GM21381 (cell line): ENCODE data around the gene TMEM244.
"Not testable (repeated sequence)": the region's sequence is repeated elsewhere in the genome, so short reads cannot be mapped to it uniquely, and the experiment has no call there.

Source experiments
- ATAC-seq: cut with Tn5 transposase; IDR thresholded peaks from one replicate; pipeline ENCODE4 v1.9.1; 2021; ENCODE audit warnings: mild to moderate bottlenecking, moderate library complexity; ENCODE audit not compliant: unreplicated experiment

Gene TMEM244

DNA sequence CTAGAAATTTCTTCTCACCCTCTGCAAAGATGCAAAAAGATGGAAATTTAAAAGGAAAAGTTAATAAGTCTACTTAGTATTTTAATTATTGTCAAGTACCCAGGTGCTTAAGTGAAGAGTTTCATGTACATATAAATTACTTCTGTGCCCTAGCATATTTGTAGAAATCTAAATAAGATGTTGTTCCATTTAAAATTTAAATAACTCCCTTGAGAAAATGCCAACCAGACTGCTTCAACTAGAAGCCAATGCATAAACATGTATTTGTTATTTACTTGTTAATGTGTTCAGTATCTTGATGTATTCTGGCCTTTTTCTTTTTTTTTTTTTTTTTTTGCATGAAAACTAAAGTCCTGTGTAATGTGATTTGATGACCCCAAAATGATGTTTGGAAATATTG, 6.3 kb upstream of the TMEM244 start:
- no peak for ATAC-seq

DNA sequence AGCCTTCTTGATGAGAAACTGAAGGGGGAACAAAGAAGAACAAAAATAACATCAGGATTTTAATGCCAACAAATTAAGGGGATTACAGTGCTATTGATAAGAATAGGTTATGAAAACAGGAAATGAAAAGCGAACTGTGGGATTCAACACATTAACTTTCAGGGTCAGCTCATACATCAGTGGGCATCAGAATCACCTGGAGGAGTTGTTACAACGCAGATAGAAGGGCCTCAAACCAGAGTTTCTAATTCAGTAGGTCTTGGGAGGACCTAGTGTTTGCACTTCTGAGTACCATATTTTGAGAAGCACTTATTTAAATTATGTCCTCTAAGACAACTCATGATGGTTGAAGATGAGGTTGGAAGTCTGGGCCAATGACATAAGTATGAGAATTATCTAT, 5.6 kb upstream of the TMEM244 start:
- ATAC-seq, result no peak

DNA sequence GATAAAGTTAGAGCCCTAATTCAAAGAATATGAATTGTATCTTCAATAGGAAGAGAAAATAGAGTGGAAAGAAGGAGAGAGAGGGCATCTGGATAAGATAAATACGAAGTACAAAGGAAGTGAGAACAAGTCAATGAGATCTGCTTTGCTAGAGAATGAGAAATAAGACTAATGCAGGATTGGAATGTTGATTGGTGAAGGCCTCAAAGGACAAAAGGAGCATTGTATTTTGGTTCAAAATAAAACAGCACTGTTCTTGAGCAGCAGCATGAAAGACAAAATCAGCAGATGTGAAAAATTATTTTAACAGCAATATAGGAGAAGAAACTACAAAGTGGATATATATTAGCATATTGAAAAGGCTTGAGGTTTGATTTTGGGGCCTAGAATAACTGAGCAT, 5.1 kb upstream of the TMEM244 start:
- no peak for ATAC-seq

DNA sequence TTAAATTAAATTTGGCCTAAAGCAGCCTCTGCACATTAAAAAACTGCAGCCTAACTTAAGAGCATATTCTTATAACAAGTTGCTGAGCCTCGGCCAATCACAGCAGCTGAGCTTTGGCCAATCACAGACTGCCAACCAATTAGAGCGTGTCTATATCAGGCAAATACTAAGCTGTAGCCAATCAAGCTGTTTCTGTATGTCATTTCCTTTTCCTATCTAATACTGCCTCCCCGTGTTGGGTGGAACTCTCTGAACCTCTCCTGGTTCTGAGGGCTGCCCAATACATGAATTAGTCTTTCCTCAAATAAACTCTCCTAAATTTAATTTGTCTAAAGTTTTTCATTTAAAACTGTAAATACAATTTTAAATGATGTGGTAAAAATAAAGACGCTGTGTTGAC, 3.9 kb upstream of the TMEM244 start:
- ATAC-seq, result no peak

GRCh38 chr6:129863664-129864063, 2.5 kb upstream of the TMEM244 start:
- no peak for ATAC-seq

DNA sequence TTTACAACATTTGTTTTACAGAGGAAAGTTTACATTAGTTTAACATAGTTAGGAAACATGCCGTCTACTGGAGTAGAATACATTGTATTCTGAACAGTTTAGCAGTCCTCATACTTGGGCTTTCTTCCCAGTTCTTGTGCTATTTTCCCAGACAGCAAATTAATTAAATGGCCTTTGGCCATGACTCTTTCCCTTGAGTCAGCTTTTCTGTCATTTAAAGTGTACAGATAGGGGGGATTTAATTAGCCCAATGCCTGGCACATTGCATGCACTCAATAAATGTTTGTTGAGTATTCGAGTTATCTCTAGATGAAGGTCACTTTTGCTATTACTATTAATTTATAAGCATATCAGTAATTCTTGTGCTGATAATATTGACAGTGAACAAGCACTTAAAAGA, 1.6 kb downstream of the TMEM244 start:
- no peak for ATAC-seq

DNA sequence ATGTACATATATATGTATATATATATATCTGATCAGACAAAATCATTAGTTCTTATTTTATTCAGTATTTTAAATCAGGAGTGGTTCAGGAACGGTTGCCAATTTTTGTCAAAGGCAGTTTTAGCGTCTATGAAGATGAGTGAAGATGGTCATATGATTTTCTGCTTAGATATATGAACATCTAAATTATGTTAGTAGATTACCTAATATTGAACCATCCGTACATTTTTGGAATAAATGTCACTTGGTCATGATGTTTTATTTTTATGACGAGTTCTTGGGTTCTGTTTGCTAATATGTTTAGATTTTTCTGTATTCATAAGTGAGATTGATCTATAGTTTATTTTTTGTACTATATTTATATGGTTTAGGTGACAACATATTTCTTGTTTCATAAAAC, 3.3 kb downstream of the TMEM244 start:
- no peak for ATAC-seq

GRCh38 chr6:129853996-129854711, 7.0 kb downstream of the TMEM244 start:
- no peak for ATAC-seq

- no peak for ATAC-seq
Observed at GRCh38 chr6:129852257-129852858, 8.8 kb downstream of the TMEM244 start.

- ATAC-seq, result no peak
Observed at GRCh38 chr6:129849456-129849855, 11.7 kb downstream of the TMEM244 start.

GRCh38 chr6:129846761-129847160, 14.4 kb downstream of the TMEM244 start:
- ATAC-seq, result no peak

DNA sequence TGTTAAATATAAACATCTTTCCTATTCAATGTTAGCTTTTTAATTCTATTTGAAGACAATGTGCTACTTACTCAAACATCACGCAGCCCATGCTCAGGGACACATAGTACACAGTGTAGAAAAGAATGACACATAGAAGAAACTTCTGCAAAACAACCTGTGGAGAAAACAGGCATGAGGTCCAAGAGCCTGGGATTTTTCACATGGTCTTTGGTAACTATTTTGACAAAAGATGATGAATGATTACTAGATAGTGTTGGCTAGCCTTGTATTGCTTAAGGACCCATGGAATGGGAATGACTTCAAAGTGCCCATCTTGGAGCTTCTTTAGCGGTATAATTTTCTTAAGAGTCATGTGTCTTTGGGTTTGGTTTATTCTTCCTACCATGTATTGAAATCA, 15.4 kb downstream of the TMEM244 start:
- no peak for ATAC-seq

DNA sequence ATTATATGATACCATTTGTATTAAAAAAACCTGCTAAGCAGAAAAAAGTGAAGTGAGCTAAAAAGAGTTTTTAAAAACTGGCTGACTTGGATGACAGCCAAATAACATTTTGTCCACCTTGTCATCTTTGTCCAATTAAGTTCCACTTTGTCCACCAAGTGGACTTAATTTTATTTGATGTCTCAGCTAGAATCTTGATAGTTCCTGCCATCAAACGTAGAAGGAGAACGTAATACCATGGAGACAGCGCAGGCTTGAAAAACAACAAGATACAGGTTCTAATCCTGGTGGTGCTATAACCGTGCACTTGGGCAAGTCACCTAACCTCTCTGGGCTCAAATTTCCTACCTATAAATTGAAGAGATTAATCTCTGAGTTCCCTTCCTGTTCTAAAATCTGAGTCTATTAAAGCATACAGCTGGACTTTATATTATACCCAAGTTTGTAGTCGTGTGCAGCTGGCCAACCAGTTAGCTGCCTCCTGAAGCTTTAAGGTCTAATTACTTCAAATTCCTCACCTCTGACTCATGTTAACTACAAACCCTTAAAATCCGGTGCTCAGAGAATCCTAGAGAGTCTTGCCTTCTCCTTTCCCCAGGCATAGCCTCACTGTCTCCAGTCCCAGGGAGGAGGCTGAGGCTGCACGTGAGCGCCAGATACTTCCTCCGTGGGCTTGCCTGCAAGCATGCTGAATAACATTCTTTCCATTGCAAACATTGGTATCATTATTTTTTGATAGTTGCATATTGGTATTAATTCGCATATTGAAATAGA, 16.8 kb downstream of the TMEM244 start:
- no peak for ATAC-seq

DNA sequence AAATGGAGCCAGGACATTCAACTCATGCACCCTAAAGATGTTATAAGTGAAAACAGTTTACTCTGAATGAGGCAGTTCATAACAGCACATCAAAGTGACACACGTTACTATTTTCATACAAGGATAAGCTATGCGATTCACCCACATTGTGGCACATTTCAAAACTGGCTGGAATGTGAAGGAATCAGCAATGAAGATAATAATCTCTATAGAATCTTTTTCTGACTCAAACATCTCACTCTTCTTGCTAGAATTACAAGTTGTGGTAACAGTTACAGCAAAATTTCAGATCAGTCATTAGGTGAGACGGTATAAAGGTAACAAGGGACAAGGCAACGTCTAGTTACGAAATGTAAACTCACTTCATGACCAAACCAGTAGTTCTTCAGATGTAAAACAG, 17.5 kb downstream of the TMEM244 start:
- ATAC-seq, result no peak

DNA sequence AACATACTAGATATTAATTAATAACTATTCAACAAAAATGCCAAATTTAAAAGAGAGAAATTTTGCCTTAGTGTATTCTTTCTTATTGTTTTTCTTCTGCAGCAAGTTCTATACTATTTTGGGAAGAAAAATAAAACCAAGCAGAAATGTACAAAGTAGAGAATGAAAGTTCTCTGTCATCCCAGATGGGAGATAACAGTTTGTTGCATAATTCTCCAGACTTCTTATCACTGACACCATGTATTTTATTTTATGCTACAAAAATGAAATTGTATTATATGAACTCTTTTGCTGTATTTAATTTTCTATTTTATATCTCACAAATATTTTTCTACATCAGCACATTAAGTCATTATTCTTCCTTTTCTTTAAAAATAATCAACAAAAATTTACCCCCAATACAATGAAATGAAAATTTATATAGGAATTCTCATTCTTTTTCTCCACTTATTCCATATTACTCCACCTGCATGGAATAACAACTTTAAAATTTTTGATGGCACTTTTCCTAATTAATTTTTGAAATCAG, 18.2 kb downstream of the TMEM244 start:
- ATAC-seq, result no peak

DNA sequence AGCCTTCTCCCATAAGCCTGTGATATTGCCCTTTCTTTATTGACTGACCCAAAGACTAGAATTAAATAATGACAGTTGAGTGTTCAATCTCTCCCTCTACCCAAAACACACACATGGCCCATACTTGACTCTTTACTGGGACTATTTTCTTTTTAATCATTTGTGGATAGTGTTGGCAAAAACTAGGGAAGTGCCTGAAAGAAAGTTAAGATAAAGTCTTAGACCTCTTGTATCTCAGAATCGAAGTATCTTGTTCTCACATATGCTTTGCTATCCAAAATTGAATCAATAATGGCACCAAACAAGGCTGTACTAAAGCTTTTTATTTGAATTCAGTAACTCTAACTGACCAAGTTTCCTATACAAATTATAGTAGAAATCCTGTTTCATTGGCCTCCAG, 19.0 kb downstream of the TMEM244 start:
- no peak for ATAC-seq

DNA sequence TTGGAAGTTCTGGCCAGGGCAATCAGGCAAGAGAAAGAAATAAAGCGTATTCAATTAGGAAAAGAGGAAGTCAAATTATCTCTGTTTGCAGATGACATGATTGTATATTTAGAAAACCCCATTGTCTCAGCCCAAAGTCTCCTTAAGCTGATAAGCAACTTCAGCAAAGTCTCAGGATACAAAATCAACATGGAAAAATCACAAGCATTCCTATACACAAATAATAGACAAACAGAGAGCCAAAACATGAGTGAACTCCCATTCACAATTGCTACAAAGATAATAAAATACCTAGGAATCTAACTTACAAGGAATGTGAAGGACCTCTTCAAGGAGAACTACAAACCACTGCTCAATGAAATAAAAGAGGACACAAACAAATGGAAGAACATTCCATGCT, 21.6 kb downstream of the TMEM244 start:
- not testable (repeated sequence) for ATAC-seq

DNA sequence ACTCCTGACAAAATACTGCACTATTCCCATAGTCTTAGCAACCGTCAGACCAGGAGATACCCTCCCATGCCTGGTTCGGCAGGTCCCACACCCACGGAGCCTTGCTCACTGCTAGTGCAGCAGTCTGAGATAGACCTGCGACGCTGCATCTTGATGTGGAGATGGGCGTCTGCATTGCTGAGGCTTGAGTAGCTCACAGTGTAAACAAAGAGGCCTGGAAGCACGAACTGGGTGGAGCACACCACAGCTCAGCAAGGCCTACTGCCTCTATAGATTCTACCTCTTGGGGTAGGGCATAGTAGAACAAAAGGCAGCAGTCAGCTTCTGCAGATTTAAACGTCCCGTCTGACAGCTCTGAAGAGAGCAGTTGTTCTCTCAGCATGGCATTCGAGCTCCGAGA, 25.4 kb downstream of the TMEM244 start:
- no peak for ATAC-seq

GRCh38 chr6:129832299-129832698, 28.8 kb downstream of the TMEM244 start:
- ATAC-seq, result no peak

- no peak for ATAC-seq
Observed at GRCh38 chr6:129828229-129828628, 32.9 kb downstream of the TMEM244 start.

DNA sequence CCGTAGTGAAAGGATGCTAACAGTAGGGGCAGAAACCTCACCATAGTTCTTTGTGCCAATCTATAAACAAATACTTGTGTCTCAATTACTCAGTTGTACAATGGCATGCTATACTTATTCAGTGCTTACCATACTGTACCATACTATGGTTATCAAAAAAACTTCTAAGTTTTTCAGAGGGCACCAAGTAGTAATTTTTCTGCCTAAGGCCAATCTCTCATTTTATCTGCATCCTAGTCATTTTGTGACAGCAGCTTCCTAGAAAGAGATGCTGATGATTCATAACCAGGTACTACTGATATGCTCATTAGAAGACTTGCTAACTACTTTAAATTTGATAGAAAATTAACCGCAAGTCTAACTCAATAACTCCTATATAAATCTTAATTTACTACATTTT, 42.9 kb downstream of the TMEM244 start:
- ATAC-seq, result no peak

- no peak for ATAC-seq
Observed at GRCh38 chr6:129817821-129818220, 43.3 kb downstream of the TMEM244 start.
